Fibroblast of skin of scalp (primary cell): Measurements from ENCODE around the gene LCTL.
"Not testable (repeated sequence)": the region's sequence is repeated elsewhere in the genome, so short reads cannot be mapped to it uniquely, and the experiment has no call there.

Experiments
- DNase-seq: peaks from one replicate; pipeline ENCODE4 v3.0.0-alpha.2; 2013

The LCTL gene

DNA sequence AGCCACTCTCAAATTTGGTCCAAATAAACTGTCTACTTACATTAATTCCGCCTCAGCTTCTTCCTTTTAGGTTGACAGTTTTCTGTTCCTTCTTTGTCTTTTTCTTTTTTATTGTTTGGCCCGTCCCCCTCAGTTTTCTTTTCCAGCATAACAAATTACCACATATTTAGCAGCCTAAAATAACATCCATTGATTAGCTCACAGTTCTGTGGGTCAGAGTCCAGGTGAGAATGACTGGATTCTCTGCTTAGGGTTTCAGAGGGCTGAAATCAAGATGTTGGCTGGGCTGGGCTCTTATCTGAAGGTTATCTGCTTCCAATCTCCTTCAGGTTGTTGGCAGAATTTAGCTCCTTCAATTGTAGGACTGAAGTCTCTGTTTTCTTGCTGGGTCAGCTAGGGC is 24.6 kb upstream of the LCTL start:
- no peak for DNase-seq

DNA sequence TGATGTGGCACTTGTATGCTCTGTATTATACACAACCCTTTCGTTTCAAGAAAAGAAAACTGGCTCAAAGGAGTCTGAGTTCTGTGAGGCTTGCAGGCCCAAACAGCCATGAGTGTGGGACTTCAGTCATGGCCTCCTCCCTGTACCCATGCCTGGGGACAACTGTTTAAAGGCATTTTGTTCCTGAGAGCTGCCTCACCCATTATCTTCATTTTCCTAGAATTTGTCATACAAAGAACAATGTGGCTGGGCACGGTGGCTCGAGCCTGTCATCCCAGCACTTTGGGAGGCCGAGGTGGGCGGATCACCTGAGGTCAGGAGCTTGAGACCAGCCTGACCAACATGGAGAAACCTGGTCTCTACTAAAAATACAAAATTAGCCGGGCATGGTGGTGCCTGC is 23.6 kb upstream of the LCTL start:
- DNase-seq = not testable (repeated sequence)

DNA sequence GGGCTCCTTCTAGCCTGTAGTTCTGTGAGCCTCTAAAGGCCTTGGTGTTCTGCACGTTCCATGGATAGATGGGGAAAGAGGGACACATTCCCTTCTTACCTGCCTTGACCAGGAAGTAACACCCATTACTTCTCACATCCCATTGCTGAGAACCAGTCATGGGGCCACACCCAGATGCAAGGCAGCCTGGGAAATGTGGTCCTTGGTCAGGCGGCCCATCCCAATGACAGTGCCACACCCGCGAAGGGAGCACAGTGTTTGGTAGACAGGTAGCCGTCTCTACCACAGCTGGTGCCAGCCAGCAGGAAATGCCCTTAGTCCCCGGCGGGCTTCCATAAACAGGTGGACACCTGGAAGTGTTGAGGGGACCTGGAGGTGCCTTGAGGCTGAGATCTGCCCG is 23.2 kb upstream of the LCTL start:
- no peak for DNase-seq

DNA sequence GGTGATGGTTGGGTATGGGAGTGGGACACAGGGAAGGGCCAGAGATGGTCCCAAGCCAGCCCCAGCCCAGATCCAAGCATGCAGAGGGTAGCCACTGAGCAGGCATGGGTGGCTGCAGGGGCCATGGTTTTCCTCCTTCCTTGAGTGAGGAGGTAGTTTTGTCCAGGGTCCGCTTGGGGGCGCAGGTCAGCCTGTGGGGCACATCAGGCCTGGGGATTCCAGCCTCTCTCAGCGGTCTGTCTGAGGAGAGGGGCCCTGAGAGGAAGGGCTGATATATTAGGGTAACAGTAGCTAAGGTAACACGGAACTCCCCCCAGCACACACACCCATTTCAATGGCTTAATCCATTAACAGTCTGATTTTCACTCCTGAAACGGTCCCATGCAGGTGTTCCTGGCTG is 22.7 kb upstream of the LCTL start:
- no peak for DNase-seq

DNA sequence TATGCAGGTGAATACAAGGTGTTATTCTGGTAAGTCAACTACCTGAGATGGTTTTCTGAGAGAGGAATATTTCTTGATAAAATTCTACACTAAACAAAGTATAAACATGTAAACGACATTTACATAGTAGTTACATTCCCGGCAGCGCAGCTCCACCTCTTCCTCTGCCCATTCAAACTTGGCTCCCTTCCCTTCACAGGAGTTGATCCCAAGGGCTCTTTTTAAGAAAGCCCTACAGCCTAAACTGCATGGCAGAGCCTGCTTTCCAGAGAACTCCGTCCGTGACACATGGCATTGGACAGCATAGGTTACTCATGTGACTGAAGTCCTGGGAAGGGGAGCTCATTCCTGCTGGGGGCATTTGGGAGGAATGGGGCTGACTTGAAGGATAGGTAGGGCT is 22.0 kb upstream of the LCTL start:
- no peak for DNase-seq

DNA sequence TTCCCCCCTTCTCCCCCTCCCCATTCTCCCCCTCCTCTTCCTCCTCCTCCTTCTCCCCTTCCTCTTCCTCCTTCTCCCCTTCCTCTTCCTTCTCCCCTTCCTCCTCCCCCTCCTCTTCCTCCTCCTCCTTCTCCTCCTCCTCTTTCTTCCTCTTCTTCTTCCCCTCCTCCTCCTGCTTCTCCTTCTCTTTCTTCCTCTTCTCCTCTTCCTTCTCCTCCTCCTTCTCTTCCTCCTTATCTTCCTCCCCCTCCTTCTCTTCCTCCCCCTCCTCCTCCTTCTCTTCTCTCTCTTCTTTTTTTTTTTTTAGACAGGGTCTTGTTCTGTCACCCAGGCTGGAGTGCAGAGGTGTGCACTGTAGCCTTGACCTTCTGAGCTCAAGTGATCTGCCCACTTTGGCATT is 21.2 kb upstream of the LCTL start:
- no peak for DNase-seq

DNA sequence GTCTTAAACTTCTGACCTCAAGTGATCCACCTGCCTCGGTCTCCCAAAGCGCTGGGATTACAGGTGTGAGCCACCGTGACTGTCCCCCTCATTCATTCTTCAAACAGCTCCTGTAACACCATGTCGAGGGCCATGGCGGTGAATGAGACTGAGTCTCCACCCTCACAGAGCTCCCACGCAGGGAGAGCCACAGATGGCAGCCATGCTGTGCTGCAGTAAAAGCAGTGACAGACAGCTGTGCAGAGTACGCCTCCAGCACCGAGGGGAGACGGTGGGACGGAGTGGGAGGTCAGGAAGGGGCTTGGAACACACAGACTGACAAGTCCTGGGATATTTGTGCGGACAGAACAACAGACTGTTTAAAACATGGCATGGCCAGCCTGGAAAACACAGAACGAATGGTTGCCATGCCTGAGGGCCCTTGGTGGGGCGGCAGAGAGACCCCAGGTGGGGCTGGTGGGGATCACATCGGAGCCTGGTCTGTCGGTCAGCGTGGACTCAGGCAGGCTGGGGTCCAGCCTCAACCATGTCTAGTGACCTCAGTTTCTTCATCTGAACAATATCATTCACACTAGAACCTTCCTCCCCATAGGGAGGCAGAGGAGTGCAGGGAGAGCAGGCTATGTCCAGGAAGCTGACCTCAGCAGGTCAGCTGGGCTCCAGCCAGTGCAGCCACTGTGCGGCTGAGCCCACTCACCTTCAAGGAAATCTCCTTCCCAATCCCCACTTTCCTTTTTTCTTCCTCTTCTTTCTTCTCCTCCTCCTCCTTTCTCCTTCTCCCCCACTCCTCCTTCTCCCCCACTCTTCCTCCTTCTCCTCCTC is 20.6 kb upstream of the LCTL start:
- DNase-seq = no peak

DNA sequence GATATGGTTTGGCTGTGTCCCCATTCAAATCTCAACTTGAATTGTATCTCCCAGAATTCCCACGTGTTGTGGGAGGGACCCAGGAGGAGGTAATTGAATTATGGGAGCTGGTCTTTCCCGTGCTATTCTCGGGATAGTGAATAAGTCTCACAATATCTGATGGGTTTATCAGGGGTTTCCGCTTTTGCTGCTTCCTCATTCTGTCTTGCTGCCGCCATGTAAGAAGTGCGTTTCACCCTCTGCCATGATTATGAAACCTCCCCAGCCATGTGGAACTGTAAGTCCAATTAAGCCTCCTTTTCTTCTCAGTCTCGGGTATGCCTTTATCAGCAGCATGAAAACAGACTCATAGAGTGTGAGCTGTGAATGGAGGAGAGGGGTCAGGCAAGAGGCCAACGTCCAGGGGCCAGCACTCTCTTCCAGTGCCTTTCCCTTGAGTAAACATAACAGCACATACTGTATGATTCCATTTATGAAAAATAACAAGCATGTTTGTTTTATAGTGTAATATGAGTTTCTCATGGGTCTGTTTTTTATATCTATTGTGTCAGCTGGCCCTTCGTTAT is 16.3 kb upstream of the LCTL start:
- DNase-seq = no peak

DNA sequence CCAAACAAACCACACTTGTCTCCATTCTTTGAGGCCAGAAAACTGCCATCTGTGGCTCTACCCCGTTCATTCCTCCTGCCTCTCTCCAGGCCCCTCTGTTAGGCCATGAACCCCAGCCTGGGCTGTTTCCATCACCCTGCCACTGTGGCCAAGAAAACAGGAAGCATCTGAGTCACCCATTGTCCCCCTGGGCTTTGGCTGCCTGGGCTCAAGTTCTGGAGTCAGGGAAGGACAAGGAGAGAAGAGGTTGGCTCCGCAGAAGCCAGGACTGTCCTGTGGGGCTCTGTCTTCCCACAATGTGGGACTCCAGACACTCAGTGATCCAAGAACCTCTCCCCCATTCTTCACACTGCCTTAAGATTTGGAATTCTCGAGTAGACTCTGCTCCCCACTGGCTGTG is 14.8 kb upstream of the LCTL start:
- peak; percentile 73 for DNase-seq

DNA sequence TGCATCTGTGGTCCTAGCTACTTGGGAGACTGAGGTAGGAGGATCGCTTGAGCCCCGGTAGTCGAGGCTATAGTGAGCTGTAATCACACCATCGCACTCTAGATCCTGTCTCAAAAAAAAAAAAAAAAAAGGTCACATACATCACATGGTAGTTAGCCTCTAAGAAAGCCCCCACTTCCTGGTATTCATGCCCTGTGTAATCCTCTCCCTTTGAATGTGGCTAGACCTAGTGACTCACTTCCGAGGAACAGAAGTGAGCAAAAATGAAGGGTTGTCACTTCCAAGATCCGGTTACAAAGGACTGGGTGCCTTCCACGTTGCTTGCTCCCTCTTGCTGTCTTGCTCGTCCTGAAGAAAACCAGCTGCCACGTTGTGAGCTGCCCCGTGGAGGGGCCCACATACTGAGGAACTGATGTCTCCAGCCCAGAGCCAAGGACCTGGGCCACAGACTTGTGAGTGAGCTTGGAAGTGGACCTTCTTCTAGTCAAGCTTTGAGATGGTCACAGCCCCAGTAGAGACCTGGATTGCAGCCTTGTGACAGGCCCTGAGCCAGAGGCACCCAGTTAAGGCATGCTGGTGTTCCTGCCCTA is 12.6 kb upstream of the LCTL start:
- peak; percentile 64 for DNase-seq

DNA sequence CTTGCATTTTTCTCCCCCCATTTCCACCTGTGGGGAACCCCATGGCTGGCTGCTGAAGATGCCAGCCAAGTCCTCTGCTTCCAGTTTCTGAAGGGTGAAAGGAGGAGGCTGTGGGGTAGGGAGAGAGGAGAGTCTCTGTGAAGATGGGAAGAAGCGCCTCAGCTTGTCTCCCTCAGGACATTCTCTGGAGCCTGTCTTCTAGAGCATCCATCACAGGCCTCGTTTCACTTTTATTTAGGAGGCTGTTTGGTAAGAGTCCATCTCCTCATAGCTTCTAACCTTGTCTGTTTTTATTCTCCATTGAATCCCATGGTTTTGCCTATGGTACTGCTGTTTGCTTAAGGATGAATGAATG is 8.8 kb upstream of the LCTL start:
- no peak for DNase-seq

DNA sequence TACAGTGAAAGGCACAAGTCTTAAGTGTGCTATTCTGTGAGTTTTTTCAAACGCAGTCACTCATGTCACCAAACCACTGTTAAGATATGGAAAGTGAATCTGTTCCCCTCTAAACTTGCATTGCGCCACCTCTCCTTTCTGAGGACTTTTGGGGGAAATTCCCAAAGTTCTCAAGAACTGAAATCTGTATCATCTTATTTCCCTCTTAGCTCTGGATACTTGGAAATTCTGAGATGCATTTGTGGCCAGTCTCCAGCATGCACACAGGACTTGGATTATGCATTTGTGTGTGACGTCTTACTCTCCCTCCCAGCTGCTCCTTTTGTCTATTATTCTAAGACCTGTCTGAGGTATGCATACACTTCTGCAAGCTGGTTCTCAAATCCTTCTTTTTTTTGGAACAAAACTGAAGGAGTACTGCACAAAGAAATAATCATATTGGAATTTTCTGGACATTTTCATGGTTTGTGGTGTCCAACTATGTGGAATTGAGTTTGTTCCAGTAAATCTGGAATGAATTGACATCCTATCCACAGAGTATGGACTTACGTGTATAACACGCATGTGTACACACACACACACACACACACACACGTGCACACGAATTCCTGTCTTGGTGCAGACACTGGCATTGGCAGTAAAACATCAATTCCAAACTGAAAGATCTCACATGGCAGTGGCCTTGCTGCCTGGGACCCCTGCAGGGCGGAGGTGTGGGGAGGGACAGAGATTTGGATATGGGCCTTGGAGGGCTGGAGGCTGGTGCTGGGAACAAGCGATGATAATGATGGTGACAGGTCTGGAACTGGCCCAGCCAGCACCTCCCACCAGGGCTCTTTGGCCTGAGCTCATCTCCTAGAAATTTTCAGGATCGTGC is 8.2 kb upstream of the LCTL start:
- peak; percentile 96 for DNase-seq

DNA sequence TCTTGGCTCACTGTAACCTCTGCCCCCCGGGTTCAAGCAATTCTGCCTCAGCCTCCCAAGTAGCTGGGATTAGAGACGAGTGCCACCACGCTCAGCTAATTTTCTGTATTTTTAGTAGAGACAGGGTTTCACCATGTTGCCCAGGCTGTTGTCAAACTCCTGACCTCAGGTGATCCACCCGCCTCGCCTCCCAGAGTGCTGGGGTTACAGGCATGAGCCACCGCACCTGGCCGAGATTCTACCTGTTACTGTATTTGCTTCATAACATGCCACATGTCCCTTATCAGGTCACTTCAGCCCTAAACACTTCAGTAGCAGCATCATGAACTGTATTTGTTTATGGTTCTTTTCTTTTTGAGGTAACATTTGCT is 7.5 kb upstream of the LCTL start:
- no peak for DNase-seq

DNA sequence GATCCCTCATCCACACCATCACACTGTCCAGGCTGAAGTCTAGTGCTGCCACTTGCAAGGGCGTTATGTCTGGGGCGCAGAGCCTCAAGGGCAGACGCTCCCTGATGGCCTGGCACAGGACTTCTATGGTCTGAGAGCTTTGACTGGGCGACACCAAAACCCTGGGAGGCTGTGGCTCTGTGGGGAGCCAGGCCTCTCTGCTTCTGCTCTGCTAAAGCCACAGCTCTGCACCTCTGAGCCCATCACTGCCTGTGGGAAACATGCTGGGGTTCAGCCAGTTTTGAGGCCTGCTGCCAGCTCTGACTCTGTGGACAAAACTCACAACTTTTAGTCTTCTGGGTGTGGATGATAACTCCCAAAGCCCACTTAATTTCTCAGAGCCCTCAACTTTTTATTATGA is 6.3 kb upstream of the LCTL start:
- no peak for DNase-seq

DNA sequence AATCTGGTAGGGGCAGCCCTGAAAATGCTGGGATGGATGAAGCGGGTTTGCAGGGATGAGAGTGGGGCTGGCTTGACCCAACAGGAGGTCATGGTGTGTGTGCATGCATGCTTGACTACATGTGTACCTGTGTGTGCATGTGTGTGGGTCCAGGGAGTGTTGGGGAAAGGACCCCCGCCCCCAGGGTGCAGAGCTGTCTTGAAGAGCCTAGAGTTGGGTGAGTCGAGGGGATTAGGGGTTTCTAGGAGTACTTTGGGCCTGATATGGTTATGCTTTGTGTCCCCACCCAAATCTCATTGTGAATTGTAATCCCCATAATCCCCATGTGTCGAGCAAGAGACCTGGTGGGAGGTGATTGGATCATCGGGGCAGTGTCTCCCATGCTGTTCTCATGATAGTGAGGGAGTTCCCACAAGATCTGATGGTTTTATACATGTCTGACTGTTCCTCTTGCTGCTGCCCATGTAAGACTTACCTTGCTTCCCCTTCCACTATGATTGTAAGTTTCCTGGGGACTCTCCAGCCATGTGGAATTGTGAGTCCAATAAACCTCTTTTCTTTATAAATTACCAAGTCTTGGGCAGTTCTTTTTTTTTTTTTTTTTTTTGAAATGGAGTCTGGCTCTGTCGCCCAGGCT is 5.2 kb upstream of the LCTL start:
- no peak for DNase-seq

DNA sequence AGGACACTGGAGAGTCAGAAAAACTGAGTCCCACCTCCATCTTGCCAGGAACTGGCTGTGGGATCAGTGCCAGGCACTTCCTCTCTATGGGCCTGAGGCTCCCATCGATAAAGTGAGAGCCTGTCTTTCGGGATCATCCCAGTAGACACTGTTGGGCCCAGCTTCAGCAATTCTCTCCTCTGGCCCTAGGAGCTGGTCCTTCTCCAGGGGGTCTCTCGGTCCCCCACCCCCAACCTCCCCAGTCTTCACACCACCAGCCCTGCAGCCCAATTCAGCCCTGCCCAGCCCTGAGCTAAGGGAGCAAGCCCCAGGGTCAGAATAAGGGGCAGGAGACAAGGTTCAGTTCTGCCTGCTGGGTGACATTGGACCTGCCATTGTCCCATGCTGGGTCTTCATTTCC is 4.5 kb upstream of the LCTL start:
- no peak for DNase-seq

DNA sequence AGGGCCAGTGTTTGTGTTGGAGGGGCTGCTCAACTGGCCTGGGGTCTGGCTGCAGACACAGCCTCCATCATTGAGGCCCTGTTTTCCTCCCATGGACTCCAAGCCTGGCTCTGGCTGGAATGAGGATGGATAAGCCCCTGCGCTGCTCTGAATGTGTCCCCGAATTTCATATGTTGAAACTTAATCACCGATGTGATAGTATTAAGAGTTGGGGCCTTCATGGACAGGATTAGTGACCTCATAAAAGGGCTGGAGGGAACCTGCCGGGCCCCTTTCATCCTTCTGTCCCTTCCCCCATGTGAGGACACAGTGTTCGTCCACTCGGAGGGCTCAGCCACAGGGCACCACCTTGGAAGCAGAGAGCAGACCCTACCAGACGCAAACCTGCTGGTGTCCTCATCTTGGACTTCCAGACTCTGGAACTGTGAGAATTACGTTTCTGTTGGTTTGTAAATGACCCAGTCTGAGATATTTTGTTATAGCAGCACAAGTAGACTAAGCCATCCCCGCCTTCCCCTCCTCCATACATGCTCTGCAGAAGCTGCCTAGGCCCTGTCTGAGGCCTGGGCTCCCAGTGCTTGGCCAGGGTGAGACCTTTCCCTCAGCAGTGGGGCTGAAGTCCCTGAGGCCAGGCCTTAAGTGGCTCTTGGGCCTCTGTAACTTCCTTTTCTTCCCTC is 3.8 kb upstream of the LCTL start:
- DNase-seq = no peak

DNA sequence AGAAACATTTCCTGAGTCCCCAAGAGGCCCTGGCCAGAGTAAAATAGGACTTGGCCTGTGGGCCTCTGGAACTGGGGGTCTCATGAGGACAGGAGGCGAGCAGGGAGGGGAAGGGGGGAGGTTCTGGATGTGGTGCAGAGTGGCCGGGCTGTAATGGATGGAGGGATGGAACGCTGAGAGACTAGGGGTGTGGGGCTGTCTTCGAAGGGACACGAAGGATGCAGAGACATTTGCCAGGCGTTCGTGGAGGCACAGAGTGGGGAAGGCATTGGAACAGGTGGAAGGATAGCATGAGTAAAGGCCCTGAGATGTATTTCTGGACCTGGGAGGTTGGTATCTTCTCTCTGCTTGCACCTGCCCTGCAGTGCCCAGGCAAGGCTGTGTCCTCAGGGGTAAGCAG is 2.1 kb upstream of the LCTL start:
- DNase-seq = no peak

DNA sequence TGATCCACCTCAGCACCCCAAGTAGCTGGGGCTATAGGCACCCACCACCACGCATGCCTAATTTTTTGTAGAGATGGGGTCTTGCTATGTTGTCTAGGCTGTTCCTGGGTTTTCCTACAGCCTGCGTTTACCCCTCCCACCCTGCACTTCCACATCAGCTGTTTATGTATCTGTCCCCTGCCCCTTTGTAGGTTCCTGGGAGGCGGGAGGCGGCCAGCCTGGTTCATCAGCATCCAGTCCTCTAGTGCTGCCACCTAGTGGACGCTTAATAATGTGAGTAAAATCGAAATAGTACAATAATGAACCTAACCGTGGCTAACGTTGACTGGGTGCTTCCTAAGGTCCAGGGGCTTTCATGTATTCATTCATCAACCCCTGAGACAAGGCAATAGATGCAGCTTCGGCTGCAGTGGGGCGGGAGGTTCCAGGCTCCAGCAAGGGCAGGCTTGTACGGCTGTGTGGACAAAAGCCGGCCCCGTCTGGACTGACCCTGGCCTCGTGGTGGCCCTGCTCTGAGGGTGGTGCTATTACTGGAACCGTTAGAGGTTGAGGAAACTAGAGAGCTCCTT is 1.2 kb upstream of the LCTL start:
- DNase-seq = peak; percentile 87

DNA sequence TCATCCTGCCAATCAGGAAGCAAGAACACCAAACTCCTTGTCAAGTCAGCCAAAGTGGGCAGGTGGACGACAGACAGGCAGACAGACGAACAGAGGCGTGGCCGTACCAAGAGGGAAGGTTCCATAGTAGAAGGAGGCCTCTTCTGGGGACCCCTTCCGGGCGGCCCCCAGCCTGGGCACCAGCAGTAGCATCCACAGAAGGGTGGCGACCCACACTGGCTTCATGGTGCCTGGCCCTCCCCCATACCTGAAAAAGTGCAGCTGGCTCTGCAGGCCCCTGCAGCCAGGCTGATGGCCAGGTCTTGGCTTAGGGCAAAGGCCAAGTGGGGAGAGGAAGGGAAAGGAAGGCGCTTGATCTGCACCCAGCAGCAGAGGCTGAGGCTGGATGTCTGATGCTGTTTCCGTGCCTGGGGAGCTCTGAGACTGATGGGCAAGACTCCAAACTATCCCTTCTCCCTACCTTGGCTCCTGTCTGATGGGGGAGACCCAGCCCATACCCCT is 607 bp downstream of the LCTL start:
- DNase-seq = no peak

DNA sequence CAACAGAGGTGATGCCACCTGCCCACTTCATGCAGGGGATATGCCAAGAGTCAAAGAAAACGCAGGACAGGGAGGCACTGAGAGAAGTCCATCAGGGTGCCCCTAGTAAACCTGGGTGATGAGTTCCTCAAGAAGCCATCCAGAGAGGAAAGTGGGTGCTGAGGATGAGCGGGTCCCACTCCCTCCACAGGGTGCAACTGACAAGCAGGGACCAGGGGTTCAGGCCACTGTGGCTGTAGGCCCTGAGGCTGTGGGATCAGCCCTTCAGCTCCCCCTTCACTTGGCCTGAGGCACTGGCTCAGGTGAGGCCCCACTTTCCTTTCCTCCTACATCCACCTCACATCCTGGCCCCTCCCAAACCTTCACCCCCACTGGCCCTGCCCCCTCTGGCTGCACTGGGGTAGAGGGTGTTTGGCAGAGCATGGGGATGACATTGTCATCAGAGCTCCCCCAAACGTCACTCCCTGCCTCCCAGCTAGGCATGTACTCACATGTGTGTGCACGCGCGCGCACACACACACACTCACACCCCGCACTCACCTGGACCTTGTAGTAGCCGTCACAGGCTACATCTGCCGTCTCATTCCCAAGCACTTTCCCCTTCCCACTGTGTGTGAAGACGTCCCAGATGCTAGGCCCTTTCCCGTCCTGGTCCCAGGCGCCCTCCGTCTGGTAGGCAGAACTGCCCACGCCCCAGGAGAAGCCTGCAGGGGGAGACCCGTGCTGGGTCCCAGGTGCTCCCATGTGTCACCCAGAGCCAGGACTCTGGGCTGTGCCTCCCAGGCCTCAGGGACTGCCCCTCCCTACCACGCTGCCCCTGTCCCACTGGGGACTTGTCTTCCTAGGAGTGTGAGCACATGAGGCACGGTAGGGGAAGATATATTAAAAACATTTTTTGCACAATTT is 1.4 kb downstream of the LCTL start:
- DNase-seq = no peak
